H1 (cell line): ENCODE results near the gene TAGLN2. TPM values are rescaled to one million over a fixed set of nuclear protein-coding genes. Genes with fewer than 3 reads are reported as not detected.

Experiments used
- ATF3 ChIP-seq: IDR thresholded peaks from 2 replicates; pipeline ENCODE4 v1.6.1; 2011; ENCODE audit warnings: low read depth, mild to moderate bottlenecking, low read length; ENCODE audit not compliant: insufficient read depth
- FOSL1 ChIP-seq: IDR thresholded peaks from 2 replicates; pipeline ENCODE4 v1.6.1; 2011; ENCODE audit warnings: mild to moderate bottlenecking, low read depth, low read length, moderate library complexity; ENCODE audit not compliant: insufficient read depth
- PHF8 ChIP-seq: fragments of 200-600 bp; sonication (generic); conservative IDR thresholded peaks from 2 replicates; pipeline ENCODE4 v1.7.1; 2012; ENCODE audit warnings: low read depth, mild to moderate bottlenecking, inconsistent platforms, low read length, moderate library complexity
- SP1 ChIP-seq: IDR thresholded peaks from 2 replicates; pipeline ENCODE4 v1.6.1; 2011; ENCODE audit warnings: low read depth, low read length
- polyA plus RNA-seq, 7 experiments: library from polyadenylated mRNA; depleted of rRNA in 3 of 7; stranded (reverse) in 5 of 7; unstranded in 2 of 7; fragments of >200 nt in 5 of 7; fragments of 200-250 nt in 2 of 7; gene quantifications; 1 replicate in 5 of 7; 2 replicates in 1 of 7; 4 replicates in 1 of 7; pipeline versions ENCODE4 v1.2.1 to v1.2.3, GENCODE V29; 2011 to 2013; ENCODE audit warnings: missing spikeins in 2 of 7, mixed read lengths in 2 of 7
- total RNA-seq: library from RNA; stranded (reverse); fragmentation: NEBNext Ultra II Directional; extraction: Animal tissue kit (Norgen Biotek cat#: 25700); gene quantifications from 2 replicates; pipeline ENCODE4 v1.2.1, GENCODE V29; 2021
- TF ChIP-seq, protein P1 (sequence below): fragments of 300-600 bp; sonication (generic); IDR thresholded peaks from 2 replicates; pipeline ENCODE4 v1.7.1; 2012; ENCODE audit warnings: low read length, moderate library complexity, mild to moderate bottlenecking, inconsistent platforms; ENCODE audit not compliant: insufficient replicate concordance
- TF ChIP-seq, protein P2 (sequence below): IDR thresholded peaks from 2 replicates; pipeline ENCODE4 v1.6.1; 2012; ENCODE audit warnings: inconsistent platforms
- TF ChIP-seq, protein P3 (sequence below): IDR thresholded peaks from 2 replicates; pipeline ENCODE4 v1.6.1; 2011; ENCODE audit warnings: low read length, improper control_type of control experiment

Gene TAGLN2
- total and polyA plus RNA-seq, 2 of the 8 experiments (the other 6 are each of a cell fraction or from before 2014, with no cell fraction given), result 93.0 to 114 TPM

DNA sequence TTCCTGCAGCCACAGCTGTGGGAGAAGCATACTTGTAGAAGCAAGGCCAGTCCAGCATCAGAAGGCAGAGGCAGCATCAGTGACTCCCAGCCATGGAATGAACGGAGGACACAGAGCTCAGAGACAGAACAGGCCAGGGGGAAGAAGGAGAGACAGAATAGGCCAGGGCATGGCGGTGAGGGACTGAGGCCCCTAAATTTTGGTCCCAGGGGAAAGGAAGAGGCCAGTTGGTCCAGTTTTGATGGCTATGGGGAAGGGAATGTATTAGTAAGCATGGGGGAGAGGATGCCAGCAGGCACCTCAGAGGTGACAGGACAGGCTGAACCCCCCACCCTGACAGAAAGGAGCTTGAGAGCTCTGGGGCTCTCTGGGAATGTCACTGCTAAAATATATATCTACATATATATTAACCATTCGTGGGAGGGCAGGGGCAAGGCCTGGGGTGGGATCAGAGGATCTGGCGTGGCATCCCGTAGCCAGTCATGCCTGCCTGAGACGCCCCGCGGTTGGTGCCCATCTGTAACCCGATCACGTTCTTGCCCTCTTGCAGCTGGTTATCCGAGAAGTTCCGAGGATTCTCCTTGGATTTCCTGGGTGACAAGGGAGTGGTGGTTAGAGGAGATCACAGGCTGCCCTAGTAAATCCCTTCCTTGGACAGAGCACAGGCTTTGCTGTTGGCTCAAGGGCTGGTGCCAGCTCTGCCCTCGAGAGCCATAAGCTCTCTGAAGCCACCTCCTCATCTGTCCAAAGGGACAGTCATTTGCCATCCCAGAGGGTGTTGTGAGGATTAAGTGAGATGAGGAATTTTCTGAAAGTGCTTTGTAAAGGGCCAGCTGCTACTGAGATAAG lies 6.7 kb downstream of the TAGLN2 start (continued):
- TF ChIP-seq, protein P1, sequence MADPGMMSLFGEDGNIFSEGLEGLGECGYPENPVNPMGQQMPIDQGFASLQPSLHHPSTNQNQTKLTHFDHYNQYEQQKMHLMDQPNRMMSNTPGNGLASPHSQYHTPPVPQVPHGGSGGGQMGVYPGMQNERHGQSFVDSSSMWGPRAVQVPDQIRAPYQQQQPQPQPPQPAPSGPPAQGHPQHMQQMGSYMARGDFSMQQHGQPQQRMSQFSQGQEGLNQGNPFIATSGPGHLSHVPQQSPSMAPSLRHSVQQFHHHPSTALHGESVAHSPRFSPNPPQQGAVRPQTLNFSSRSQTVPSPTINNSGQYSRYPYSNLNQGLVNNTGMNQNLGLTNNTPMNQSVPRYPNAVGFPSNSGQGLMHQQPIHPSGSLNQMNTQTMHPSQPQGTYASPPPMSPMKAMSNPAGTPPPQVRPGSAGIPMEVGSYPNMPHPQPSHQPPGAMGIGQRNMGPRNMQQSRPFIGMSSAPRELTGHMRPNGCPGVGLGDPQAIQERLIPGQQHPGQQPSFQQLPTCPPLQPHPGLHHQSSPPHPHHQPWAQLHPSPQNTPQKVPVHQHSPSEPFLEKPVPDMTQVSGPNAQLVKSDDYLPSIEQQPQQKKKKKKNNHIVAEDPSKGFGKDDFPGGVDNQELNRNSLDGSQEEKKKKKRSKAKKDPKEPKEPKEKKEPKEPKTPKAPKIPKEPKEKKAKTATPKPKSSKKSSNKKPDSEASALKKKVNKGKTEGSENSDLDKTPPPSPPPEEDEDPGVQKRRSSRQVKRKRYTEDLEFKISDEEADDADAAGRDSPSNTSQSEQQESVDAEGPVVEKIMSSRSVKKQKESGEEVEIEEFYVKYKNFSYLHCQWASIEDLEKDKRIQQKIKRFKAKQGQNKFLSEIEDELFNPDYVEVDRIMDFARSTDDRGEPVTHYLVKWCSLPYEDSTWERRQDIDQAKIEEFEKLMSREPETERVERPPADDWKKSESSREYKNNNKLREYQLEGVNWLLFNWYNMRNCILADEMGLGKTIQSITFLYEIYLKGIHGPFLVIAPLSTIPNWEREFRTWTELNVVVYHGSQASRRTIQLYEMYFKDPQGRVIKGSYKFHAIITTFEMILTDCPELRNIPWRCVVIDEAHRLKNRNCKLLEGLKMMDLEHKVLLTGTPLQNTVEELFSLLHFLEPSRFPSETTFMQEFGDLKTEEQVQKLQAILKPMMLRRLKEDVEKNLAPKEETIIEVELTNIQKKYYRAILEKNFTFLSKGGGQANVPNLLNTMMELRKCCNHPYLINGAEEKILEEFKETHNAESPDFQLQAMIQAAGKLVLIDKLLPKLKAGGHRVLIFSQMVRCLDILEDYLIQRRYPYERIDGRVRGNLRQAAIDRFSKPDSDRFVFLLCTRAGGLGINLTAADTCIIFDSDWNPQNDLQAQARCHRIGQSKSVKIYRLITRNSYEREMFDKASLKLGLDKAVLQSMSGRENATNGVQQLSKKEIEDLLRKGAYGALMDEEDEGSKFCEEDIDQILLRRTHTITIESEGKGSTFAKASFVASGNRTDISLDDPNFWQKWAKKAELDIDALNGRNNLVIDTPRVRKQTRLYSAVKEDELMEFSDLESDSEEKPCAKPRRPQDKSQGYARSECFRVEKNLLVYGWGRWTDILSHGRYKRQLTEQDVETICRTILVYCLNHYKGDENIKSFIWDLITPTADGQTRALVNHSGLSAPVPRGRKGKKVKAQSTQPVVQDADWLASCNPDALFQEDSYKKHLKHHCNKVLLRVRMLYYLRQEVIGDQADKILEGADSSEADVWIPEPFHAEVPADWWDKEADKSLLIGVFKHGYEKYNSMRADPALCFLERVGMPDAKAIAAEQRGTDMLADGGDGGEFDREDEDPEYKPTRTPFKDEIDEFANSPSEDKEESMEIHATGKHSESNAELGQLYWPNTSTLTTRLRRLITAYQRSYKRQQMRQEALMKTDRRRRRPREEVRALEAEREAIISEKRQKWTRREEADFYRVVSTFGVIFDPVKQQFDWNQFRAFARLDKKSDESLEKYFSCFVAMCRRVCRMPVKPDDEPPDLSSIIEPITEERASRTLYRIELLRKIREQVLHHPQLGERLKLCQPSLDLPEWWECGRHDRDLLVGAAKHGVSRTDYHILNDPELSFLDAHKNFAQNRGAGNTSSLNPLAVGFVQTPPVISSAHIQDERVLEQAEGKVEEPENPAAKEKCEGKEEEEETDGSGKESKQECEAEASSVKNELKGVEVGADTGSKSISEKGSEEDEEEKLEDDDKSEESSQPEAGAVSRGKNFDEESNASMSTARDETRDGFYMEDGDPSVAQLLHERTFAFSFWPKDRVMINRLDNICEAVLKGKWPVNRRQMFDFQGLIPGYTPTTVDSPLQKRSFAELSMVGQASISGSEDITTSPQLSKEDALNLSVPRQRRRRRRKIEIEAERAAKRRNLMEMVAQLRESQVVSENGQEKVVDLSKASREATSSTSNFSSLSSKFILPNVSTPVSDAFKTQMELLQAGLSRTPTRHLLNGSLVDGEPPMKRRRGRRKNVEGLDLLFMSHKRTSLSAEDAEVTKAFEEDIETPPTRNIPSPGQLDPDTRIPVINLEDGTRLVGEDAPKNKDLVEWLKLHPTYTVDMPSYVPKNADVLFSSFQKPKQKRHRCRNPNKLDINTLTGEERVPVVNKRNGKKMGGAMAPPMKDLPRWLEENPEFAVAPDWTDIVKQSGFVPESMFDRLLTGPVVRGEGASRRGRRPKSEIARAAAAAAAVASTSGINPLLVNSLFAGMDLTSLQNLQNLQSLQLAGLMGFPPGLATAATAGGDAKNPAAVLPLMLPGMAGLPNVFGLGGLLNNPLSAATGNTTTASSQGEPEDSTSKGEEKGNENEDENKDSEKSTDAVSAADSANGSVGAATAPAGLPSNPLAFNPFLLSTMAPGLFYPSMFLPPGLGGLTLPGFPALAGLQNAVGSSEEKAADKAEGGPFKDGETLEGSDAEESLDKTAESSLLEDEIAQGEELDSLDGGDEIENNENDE, result no peak
- TF ChIP-seq SP1 (peak; percentile 65; the same call in 1 of the 2 replicates), PHF8 (no peak), FOSL1 (no peak), ATF3 (no peak)
- TF ChIP-seq, protein P2, sequence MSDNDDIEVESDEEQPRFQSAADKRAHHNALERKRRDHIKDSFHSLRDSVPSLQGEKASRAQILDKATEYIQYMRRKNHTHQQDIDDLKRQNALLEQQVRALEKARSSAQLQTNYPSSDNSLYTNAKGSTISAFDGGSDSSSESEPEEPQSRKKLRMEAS, result no peak
- TF ChIP-seq, protein P3, sequence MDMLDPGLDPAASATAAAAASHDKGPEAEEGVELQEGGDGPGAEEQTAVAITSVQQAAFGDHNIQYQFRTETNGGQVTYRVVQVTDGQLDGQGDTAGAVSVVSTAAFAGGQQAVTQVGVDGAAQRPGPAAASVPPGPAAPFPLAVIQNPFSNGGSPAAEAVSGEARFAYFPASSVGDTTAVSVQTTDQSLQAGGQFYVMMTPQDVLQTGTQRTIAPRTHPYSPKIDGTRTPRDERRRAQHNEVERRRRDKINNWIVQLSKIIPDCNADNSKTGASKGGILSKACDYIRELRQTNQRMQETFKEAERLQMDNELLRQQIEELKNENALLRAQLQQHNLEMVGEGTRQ, result no peak
- TF ChIP-seq, all 59 proteins: peak for 2
